Left lung (tissue), 10 donors: ENCODE data around the gene RBMS3. TPM values are rescaled to one million over a fixed set of nuclear protein-coding genes. Genes with fewer than 3 reads are reported as not detected.

Source experiments
- ATAC-seq: fragments of 200-7000 bp; cut with Tn5 transposase; one replicate; pipeline ENCODE4 v1.9.1; 2020; ENCODE audit warnings: moderate library complexity
- DNase-seq, 4 donors: peaks; one replicate each; pipeline ENCODE4 v3.0.0-alpha.2; 2013 to 2020
- H3K27ac ChIP-seq, 2 donors: fragments of 200-600 bp; sonication (generic) in 1 of 2; one replicate each; pipeline versions ENCODE4 v1.5.0 to v1.8.0; 2020 to 2021
- H3K27me3 ChIP-seq, 2 donors: fragments of 200-600 bp; sonication (generic) in 1 of 2; one replicate each; pipeline versions ENCODE4 v1.5.0 to v1.8.0; 2020 to 2021
- H3K36me3 ChIP-seq, 2 donors: fragments of 200-600 bp; sonication (generic) in 1 of 2; one replicate each; pipeline versions ENCODE4 v1.5.0 to v1.8.0; 2020 to 2021
- H3K4me1 ChIP-seq, 2 donors: fragments of 200-600 bp; one replicate each; pipeline ENCODE4 v1.8.0; 2021
- H3K4me3 ChIP-seq, 2 donors: fragments of 200-600 bp; sonication (generic) in 1 of 2; one replicate each; pipeline versions ENCODE4 v1.5.0 to v1.8.0; 2020 to 2021; ENCODE audit warnings: mild to moderate bottlenecking in 1 of 2
- H3K9me3 ChIP-seq, 2 donors: fragments of 200-600 bp; sonication (generic) in 1 of 2; one replicate each; pipeline versions ENCODE4 v1.5.0 to v1.8.0; 2020 to 2021
- intact Hi-C, 2 donors: fragments of 100-400 bp; cut with DNase I; formaldehyde crosslinking; loops; one replicate each; pipeline versions ENCODE4 v1.11.2 to v1.14.2; 2022
- polyA plus RNA-seq, 6 donors: library from polyadenylated mRNA; unstranded; fragments of 120-200 nt; gene quantifications; one replicate each; pipeline ENCODE4 v1.2.1, GENCODE V29; 2013; ENCODE audit not compliant: insufficient read length in 6 of 6
- total RNA-seq, 2 donors: library from RNA; stranded (reverse); fragmentation: NEBNext Ultra II Directional; extraction: Animal tissue kit (Norgen Biotek cat#: 25700); gene quantifications; one replicate each; pipeline ENCODE4 v1.2.1, GENCODE V29; 2021
- TF ChIP-seq, protein P1 (sequence below), 2 donors: fragments of 200-600 bp; sonication (generic) in 1 of 2; IDR thresholded peaks; one replicate each; pipeline versions ENCODE4 v1.5.0 to v1.8.0; 2021; ENCODE audit warnings: antibody characterized with exemption in 2 of 2
- donor health status: DM: no; HTN: yes; CAD: no.
- donor health status: DM: no; HTN: no; CAD: no.

The RBMS3 gene
- total and polyA plus RNA-seq, 8 donors, result 27.1 to 51.6 (median 37.6) TPM

DNA sequence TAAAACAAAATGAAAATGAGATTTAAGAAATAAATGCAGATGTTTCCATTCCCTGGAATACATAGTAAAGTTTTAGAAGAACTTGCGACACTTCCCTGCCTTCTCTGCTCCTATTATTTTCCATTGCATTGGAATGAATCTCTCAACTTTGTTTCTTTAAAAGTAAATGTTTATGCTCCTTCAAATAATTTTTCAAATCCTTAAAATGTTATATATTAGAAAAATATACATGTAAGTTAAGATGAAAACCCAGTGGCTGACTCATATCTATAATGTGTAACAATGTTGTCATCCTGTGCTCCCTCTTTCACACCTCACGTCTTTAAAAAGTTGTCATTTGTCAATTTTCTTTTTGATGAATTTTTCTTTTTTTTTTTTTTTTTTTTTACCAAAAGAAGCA is 3.6 kb downstream of the RBMS3 start:
- TF ChIP-seq, protein P1, sequence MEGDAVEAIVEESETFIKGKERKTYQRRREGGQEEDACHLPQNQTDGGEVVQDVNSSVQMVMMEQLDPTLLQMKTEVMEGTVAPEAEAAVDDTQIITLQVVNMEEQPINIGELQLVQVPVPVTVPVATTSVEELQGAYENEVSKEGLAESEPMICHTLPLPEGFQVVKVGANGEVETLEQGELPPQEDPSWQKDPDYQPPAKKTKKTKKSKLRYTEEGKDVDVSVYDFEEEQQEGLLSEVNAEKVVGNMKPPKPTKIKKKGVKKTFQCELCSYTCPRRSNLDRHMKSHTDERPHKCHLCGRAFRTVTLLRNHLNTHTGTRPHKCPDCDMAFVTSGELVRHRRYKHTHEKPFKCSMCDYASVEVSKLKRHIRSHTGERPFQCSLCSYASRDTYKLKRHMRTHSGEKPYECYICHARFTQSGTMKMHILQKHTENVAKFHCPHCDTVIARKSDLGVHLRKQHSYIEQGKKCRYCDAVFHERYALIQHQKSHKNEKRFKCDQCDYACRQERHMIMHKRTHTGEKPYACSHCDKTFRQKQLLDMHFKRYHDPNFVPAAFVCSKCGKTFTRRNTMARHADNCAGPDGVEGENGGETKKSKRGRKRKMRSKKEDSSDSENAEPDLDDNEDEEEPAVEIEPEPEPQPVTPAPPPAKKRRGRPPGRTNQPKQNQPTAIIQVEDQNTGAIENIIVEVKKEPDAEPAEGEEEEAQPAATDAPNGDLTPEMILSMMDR (IDR thresholded peaks at IDR 0.05), result no peak
- intact Hi-C loops, result no loop called here
- Histone ChIP-seq H3K9me3 (no peaks in the 10 kb centered on the region), H3K4me1 (no peaks in the 10 kb centered on the region), H3K27me3 (no peaks in the 10 kb centered on the region), H3K4me3 (peak overlapping the region; percentile 8 to 51), H3K36me3 (no peaks in the 10 kb centered on the region), H3K27ac (peak overlapping the region; percentile 76 to 87)
- ATAC-seq, result no peak
- no peak for DNase-seq

DNA sequence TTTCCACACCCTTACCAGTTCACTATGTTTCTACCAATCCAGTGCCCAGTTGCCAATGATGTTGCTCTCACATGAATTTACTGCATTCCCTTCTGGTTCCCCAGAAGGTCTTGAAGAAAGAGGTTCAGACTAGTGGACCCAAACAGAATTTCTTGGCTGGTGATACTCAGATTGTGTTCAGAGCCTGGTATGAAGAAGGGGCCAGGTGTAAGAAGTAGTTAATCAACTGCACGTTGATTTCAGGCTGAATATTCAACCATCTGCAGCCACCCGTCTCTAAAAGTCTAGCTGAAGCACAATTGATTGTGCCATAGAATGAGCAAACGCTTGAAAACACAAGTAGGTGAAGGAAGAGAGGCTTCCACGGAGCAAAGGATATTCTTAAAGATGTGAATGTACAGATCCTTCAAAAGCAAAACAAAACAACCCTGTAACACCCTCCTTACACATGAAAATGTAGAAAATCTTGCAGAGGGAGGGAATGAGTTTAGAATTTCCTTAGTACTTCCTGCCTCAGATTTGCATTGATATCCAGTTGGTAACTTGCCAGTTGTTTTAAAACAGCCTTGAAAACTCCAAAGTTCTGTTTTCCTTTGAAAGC is 4.7 kb downstream of the RBMS3 start:
- H3K27ac ChIP-seq, result peak overlapping the region; percentile 45 to 75
- DNase-seq (peak in 1 of 4 donors; percentile 48), ATAC-seq (no peak)
- TF ChIP-seq, protein P1 (IDR thresholded peaks at IDR 0.05), result no peak
- H3K36me3 ChIP-seq, result no peaks in the 10 kb centered on the region
- no peaks in the 10 kb centered on the region for H3K9me3 ChIP-seq
- H3K4me3 ChIP-seq, result peak overlapping the region in 1 of 2 donors; percentile 16
- no peaks in the 10 kb centered on the region for H3K4me1 ChIP-seq
- intact Hi-C loops, result no loop called here
- H3K27me3 ChIP-seq, result no peaks in the 10 kb centered on the region

DNA sequence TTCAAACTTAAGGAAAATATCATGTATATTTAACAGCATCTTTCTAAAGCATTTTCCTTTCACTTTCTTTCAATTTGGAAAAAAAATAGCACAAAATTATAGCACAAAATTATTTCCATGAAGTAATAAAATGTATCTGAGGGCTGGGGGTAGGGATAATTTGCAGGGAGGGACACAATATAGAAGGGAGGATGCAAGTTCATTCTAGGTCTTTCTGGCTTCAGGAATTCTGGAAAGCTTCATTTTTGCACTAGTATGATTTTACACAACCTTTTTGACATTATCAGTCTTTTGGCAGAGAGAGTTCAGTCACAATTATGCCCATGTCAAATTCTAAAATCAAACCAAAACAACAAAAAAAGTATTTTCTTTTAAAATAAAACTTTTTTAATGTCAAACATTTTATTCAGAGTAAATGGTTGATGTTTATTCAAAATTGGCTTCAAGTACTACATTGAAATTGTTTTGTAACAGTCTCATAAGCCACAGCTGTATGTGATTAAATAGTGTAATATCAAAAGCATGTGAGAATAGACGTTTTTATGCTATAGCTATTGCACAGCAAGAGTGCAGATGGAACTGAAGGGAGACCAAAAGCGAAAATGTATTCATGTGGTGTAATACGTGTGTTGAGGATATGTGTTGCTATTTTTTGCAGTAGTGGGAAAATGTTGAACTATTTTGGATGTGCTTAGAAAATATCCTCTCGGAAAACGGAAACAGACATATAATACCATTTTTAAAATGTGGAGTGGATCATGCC is 5.8 kb downstream of the RBMS3 start:
- no peaks in the 10 kb centered on the region for H3K9me3 ChIP-seq
- TF ChIP-seq, protein P1 (IDR thresholded peaks at IDR 0.05), result no peak
- ATAC-seq (no peak), DNase-seq (peak in 2 of 4 donors; percentile 45 to 52)
- H3K36me3 ChIP-seq, result no peaks in the 10 kb centered on the region
- intact Hi-C loops, result no loop called here
- H3K27ac ChIP-seq, result peak overlapping the region; percentile 45 to 75
- H3K4me1 ChIP-seq, result no peaks in the 10 kb centered on the region
- H3K4me3 ChIP-seq, result peak overlapping the region; percentile 1 to 16
- no peaks in the 10 kb centered on the region for H3K27me3 ChIP-seq

DNA sequence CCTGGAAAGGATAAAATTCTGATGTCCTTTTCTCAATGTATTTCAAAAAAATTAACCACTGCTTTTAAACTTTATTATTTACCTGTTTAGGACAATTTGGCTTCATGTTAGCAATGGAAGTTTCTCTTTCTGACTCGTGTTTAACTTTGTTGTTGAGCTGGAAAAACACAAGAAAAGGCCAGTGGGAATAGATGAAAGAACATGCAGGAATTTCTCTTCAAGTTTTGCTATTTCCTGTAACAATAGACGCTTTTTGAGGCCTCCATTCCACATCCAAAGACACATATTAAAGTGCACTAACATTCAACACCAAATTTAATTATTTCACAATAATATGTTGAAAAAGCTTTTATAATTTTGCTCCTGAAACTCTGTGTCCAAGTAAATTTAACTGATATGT is 9.7 kb downstream of the RBMS3 start:
- intact Hi-C loops, result no loop called here
- TF ChIP-seq, protein P1 (IDR thresholded peaks at IDR 0.05), result no peak
- H3K27me3 ChIP-seq, result no peaks in the 10 kb centered on the region
- DNase-seq (no peak), ATAC-seq (no peak)
- H3K4me1 ChIP-seq, result no peaks in the 10 kb centered on the region
- H3K9me3 ChIP-seq, result no peaks in the 10 kb centered on the region
- H3K36me3 ChIP-seq, result no peaks in the 10 kb centered on the region
- H3K4me3 ChIP-seq, result no peak overlapping the region
- no peak overlapping the region for H3K27ac ChIP-seq

DNA sequence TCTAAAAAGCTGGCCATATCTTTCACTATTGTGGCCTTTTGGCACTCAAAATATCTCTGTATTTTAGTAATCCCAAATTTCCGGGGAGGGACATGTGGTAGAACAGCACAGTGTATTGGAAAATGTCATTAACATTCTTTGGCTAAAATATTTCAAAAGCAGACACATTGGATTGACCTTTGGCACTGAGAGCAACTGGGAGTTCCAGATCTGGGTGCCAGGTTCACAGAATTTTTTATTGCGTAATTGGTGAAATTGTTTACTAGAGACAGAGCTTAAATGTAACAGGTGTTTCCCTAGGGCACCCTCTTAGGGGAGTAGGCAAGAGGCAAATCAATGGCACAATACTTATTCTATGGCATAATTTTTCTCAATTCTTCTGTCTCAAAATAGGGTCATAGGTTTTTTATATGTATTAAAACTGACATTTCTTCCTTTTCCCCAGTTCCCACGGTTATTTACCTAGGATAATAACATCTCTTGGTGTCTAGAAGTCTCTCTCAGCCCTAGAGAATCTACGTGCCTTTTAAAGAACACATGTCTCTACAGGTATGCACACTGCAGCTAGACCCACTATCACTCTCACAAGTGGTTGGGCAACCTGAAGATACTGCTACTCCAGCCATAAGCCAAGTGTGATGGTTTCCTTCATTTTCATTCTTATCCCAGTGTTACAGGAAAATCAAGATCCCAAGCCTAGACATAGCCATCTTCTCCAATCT is 10.6 kb downstream of the RBMS3 start:
- TF ChIP-seq, protein P1 (IDR thresholded peaks at IDR 0.05), result no peak
- intact Hi-C loops, result no loop called here
- H3K27ac ChIP-seq, result no peak overlapping the region
- H3K4me1 ChIP-seq, result no peaks in the 10 kb centered on the region
- DNase-seq, result no peak
- H3K9me3 ChIP-seq, result no peaks in the 10 kb centered on the region
- peak; percentile 39 for ATAC-seq
- H3K27me3 ChIP-seq, result no peaks in the 10 kb centered on the region
- no peaks in the 10 kb centered on the region for H3K36me3 ChIP-seq
- H3K4me3 ChIP-seq, result no peak overlapping the region
